Measurements from ENCODE around the gene CLEC4D. TPM values are rescaled to one million over a fixed set of nuclear protein-coding genes. Genes with fewer than 3 reads are reported as not detected.
"Not testable (repeated sequence)": the region's sequence is repeated elsewhere in the genome, so short reads cannot be mapped to it uniquely, and the experiment has no call there.

Gene CLEC4D
- total and polyA plus RNA-seq, 4 donors: 0.08 to 0.67 (median 0.46) TPM

DNA sequence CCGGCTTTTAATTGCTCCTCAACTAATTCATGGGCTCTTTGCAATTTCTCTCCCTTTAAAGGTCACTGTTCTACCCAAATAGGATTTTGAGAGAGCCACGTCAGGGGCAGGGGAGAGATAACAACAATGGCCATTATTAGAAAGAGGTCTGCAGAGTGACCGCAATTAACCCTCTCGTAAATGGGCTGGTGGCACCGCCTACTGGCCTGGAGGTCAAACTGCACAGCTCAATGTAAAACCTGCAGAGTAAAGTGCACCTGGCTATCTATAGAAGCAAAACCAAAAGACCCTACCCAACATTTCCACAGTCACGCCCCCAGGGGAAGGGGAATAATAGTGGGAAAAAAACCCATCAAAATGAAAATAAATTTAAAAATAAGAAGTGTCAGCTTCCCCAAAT is 49.0 kb downstream of the CLEC4D start:
- DNase-seq (ENCODE audit: low spot score): no peak
- H3K9ac ChIP-seq (ENCODE audit: low read depth in 1 of 2, low read length in 2 of 2): no peak overlapping the region
- H3K4me3 ChIP-seq (ENCODE audit: low read depth in 1 of 3, low read length in 3 of 3): no peak overlapping the region
- no peaks in the 10 kb centered on the region for H3K9me3 ChIP-seq (ENCODE audit: control insufficient read depth in 4 of 4, low read length in 3 of 4)
- WGBS: 95% methylated on average over 6 of the region's 6 CpGs
- no peak for TF ChIP-seq FOXA2 (IDR thresholded peaks at IDR 0.05)
- no peaks in the 10 kb centered on the region for H3K4me1 ChIP-seq (ENCODE audit: control insufficient read depth in 4 of 4, insufficient read depth in 4 of 4, low read length in 3 of 4)
- no peak overlapping the region for H3K27ac ChIP-seq (ENCODE audit: low read depth in 1 of 2, low read length in 2 of 2)
- no peaks in the 10 kb centered on the region for H3K27me3 ChIP-seq (ENCODE audit: control insufficient read depth in 4 of 4, insufficient read depth in 4 of 4, low read length in 3 of 4)
- H3K36me3 ChIP-seq (ENCODE audit: control insufficient read depth in 4 of 4, insufficient read depth in 3 of 4, low read depth in 1 of 4, low read length in 3 of 4): no peaks in the 10 kb centered on the region

DNA sequence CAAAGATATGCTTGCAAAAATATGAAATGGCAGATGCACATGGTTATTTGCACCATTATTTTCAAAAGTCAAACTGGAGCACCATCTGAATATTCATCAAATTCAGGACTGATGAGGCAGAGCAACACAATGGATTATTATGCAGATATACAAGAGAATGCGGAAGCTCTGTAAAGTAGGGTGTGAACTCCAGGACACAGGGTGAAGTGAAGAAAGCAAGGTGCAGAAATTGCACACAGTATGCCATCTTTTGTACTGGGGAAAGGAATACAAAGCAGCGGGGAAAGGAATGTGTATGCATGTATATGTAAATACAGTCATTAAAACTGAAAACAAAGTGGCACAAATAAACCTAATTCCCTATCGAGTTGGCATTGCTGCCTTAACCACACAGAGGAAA is 50.1 kb downstream of the CLEC4D start:
- Histone ChIP-seq H3K4me3 (ENCODE audit: low read depth in 1 of 3, low read length in 3 of 3) (no peak overlapping the region), H3K27ac (ENCODE audit: low read depth in 1 of 2, low read length in 2 of 2) (no peak overlapping the region), H3K36me3 (ENCODE audit: control insufficient read depth in 4 of 4, insufficient read depth in 3 of 4, low read depth in 1 of 4, low read length in 3 of 4) (no peaks in the 10 kb centered on the region), H3K4me1 (ENCODE audit: control insufficient read depth in 4 of 4, insufficient read depth in 4 of 4, low read length in 3 of 4) (no peaks in the 10 kb centered on the region), H3K9ac (ENCODE audit: low read depth in 1 of 2, low read length in 2 of 2) (no peak overlapping the region), H3K9me3 (ENCODE audit: control insufficient read depth in 4 of 4, low read length in 3 of 4) (no peaks in the 10 kb centered on the region), H3K27me3 (ENCODE audit: control insufficient read depth in 4 of 4, insufficient read depth in 4 of 4, low read length in 3 of 4) (no peaks in the 10 kb centered on the region)
- WGBS: 74% methylated on average over 3 of the region's 3 CpGs
- TF ChIP-seq TAF1 (conservative IDR thresholded peaks at IDR 0.05) (no peak), FOXA1 (IDR thresholded peaks at IDR 0.05) (no peak), EGR1 (IDR thresholded peaks at IDR 0.05; ENCODE audit: low read depth in 2 of 2) (no peak), HNF4A (conservative IDR thresholded peaks at IDR 0.05) (no peak), YY1 (IDR thresholded peaks at IDR 0.05) (no peak), HNF4G (IDR thresholded peaks at IDR 0.05) (no peak), FOXA2 (IDR thresholded peaks at IDR 0.05) (no peak)
- TF ChIP-seq, protein P1, sequence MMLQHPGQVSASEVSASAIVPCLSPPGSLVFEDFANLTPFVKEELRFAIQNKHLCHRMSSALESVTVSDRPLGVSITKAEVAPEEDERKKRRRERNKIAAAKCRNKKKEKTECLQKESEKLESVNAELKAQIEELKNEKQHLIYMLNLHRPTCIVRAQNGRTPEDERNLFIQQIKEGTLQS (IDR thresholded peaks at IDR 0.05): no peak
- no peak for DNase-seq (ENCODE audit: low spot score)

DNA sequence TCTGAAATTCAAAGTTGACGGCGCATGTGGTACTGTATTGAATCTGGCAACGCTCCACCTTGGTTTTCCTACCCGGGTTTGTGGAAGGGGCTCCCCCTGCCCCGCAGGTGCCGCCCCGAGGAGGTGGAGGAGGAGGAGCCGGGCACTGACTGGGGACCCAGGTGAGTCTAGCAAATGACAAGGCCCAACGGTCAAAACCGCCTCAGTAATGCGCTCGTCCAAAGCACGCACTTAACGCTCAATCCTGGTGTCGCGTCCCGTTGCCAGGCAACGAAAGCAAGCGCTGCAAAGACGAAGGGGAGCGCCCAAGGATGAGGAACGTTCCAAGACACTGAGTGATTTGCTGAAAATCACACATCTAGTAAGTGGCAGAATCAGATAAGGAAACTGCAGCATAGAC is 51.4 kb downstream of the CLEC4D start:
- TF ChIP-seq TAF1 (conservative IDR thresholded peaks at IDR 0.05) (no peak), RAD21 (IDR thresholded peaks at IDR 0.05) (no peak), SP1 (IDR thresholded peaks at IDR 0.05) (no peak), YY1 (IDR thresholded peaks at IDR 0.05) (no peak), EGR1 (IDR thresholded peaks at IDR 0.05; ENCODE audit: low read depth in 2 of 2) (no peak), RXRA (IDR thresholded peaks at IDR 0.05) (no peak), JUND (IDR thresholded peaks at IDR 0.05) (no peak), FOXA1 (IDR thresholded peaks at IDR 0.05) (no peak), HNF4A (conservative IDR thresholded peaks at IDR 0.05) (no peak), GABPA (IDR thresholded peaks at IDR 0.05 in 1 of 2, conservative IDR thresholded peaks at IDR 0.05 in 1 of 2) (no peak), FOXA2 (IDR thresholded peaks at IDR 0.05) (no peak), HNF4G (IDR thresholded peaks at IDR 0.05) (no peak)
- TF ChIP-seq, protein P2, sequence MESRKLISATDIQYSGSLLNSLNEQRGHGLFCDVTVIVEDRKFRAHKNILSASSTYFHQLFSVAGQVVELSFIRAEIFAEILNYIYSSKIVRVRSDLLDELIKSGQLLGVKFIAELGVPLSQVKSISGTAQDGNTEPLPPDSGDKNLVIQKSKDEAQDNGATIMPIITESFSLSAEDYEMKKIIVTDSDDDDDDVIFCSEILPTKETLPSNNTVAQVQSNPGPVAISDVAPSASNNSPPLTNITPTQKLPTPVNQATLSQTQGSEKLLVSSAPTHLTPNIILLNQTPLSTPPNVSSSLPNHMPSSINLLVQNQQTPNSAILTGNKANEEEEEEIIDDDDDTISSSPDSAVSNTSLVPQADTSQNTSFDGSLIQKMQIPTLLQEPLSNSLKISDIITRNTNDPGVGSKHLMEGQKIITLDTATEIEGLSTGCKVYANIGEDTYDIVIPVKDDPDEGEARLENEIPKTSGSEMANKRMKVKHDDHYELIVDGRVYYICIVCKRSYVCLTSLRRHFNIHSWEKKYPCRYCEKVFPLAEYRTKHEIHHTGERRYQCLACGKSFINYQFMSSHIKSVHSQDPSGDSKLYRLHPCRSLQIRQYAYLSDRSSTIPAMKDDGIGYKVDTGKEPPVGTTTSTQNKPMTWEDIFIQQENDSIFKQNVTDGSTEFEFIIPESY (IDR thresholded peaks at IDR 0.05): no peak
- TF ChIP-seq, protein P1 (IDR thresholded peaks at IDR 0.05): no peak
- TF ChIP-seq, protein P3, sequence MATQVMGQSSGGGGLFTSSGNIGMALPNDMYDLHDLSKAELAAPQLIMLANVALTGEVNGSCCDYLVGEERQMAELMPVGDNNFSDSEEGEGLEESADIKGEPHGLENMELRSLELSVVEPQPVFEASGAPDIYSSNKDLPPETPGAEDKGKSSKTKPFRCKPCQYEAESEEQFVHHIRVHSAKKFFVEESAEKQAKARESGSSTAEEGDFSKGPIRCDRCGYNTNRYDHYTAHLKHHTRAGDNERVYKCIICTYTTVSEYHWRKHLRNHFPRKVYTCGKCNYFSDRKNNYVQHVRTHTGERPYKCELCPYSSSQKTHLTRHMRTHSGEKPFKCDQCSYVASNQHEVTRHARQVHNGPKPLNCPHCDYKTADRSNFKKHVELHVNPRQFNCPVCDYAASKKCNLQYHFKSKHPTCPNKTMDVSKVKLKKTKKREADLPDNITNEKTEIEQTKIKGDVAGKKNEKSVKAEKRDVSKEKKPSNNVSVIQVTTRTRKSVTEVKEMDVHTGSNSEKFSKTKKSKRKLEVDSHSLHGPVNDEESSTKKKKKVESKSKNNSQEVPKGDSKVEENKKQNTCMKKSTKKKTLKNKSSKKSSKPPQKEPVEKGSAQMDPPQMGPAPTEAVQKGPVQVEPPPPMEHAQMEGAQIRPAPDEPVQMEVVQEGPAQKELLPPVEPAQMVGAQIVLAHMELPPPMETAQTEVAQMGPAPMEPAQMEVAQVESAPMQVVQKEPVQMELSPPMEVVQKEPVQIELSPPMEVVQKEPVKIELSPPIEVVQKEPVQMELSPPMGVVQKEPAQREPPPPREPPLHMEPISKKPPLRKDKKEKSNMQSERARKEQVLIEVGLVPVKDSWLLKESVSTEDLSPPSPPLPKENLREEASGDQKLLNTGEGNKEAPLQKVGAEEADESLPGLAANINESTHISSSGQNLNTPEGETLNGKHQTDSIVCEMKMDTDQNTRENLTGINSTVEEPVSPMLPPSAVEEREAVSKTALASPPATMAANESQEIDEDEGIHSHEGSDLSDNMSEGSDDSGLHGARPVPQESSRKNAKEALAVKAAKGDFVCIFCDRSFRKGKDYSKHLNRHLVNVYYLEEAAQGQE (IDR thresholded peaks at IDR 0.05): no peak
- TF ChIP-seq, protein P4, sequence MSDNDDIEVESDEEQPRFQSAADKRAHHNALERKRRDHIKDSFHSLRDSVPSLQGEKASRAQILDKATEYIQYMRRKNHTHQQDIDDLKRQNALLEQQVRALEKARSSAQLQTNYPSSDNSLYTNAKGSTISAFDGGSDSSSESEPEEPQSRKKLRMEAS (IDR thresholded peaks at IDR 0.05): no peak
- TF ChIP-seq, protein P5, sequence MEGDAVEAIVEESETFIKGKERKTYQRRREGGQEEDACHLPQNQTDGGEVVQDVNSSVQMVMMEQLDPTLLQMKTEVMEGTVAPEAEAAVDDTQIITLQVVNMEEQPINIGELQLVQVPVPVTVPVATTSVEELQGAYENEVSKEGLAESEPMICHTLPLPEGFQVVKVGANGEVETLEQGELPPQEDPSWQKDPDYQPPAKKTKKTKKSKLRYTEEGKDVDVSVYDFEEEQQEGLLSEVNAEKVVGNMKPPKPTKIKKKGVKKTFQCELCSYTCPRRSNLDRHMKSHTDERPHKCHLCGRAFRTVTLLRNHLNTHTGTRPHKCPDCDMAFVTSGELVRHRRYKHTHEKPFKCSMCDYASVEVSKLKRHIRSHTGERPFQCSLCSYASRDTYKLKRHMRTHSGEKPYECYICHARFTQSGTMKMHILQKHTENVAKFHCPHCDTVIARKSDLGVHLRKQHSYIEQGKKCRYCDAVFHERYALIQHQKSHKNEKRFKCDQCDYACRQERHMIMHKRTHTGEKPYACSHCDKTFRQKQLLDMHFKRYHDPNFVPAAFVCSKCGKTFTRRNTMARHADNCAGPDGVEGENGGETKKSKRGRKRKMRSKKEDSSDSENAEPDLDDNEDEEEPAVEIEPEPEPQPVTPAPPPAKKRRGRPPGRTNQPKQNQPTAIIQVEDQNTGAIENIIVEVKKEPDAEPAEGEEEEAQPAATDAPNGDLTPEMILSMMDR (IDR thresholded peaks at IDR 0.05; ENCODE audit: low read depth, low read length, missing input control): no peak
- Histone ChIP-seq H3K9me3 (ENCODE audit: control insufficient read depth in 4 of 4, low read length in 3 of 4) (no peaks in the 10 kb centered on the region), H3K27me3 (ENCODE audit: control insufficient read depth in 4 of 4, insufficient read depth in 4 of 4, low read length in 3 of 4) (no peaks in the 10 kb centered on the region), H3K4me3 (ENCODE audit: low read depth in 1 of 3, low read length in 3 of 3) (no peak overlapping the region), H3K36me3 (ENCODE audit: control insufficient read depth in 4 of 4, insufficient read depth in 3 of 4, low read depth in 1 of 4, low read length in 3 of 4) (no peaks in the 10 kb centered on the region), H3K4me1 (ENCODE audit: control insufficient read depth in 4 of 4, insufficient read depth in 4 of 4, low read length in 3 of 4) (no peaks in the 10 kb centered on the region), H3K9ac (ENCODE audit: low read depth in 1 of 2, low read length in 2 of 2) (no peak overlapping the region), H3K27ac (ENCODE audit: low read depth in 1 of 2, low read length in 2 of 2) (no peak overlapping the region)
- WGBS: 60% methylated on average over 22 of the region's 22 CpGs
- no peak for DNase-seq (ENCODE audit: low spot score)

DNA sequence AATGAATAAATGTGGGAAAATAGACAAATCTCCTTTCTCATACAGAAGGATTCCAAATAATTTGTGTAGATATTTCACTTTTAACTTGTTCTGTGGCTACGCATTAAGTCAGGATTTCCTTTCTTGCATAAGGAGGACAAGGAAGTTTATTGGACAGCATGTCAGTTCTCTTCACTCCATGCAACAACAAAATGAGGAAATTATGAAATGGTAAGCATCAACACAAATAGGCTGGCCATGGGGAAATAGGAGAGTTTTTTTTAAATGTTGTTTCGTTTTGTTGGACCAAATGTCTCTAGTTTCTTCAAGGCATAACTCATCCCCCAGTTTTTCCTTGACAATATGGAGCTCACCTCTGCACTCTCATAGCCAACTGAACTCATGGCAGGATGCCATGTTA is 52.7 kb downstream of the CLEC4D start:
- not testable (repeated sequence) for H3K36me3 ChIP-seq (ENCODE audit: control insufficient read depth in 4 of 4, insufficient read depth in 3 of 4, low read depth in 1 of 4, low read length in 3 of 4); DNase-seq (ENCODE audit: low spot score); H3K4me1 ChIP-seq (ENCODE audit: control insufficient read depth in 4 of 4, insufficient read depth in 4 of 4, low read length in 3 of 4); H3K4me3 ChIP-seq (ENCODE audit: low read depth in 1 of 3, low read length in 3 of 3); H3K27me3 ChIP-seq (ENCODE audit: control insufficient read depth in 4 of 4, insufficient read depth in 4 of 4, low read length in 3 of 4); H3K9ac ChIP-seq (ENCODE audit: low read depth in 1 of 2, low read length in 2 of 2); H3K9me3 ChIP-seq (ENCODE audit: control insufficient read depth in 4 of 4, low read length in 3 of 4)
- whole genome bisulfite sequencing: 83% methylated on average over 2 of the region's 2 CpGs
- H3K27ac ChIP-seq (ENCODE audit: low read depth in 1 of 2, low read length in 2 of 2): peak overlapping the region in 1 of 2 donors; percentile 9
